A673 (cell line): Measurements from ENCODE around the gene SPATA32. TPM values are rescaled to one million over a fixed set of nuclear protein-coding genes. Genes with fewer than 3 reads are reported as not detected.
"Not testable (repeated sequence)": the region's sequence is repeated elsewhere in the genome, so short reads cannot be mapped to it uniquely, and the experiment has no call there.

Experiments used
- BruUV-seq: library from RNA; stranded (reverse); fragments of 400-500 nt; replicated peaks from 2 replicates; lab custom pipeline; 2021; lab: Mats Ljungman, UMichigan
- CTCF ChIA-PET: fragments of 300-600 bp; sonication (Branson Sonifier 250); formaldehyde crosslinking; loops from one replicate; lab custom pipeline; 2022; ENCODE audit warnings: antibody characterized with exemption; lab: Charles Lee
- POLR2A ChIA-PET: fragments of 300-600 bp; sonication (Branson Sonifier 250); formaldehyde crosslinking; loops from one replicate; lab custom pipeline; 2022; ENCODE audit warnings: antibody characterized with exemption; ENCODE audit not compliant: low non-redundant PET; lab: Charles Lee
- DNase-seq: peaks from one replicate; pipeline ENCODE4 v3.0.0-alpha.2; 2015; ENCODE audit warnings: low spot score
- H3K27ac ChIP-seq: fragments of 200-600 bp; sonication (generic); 2 replicates; pipeline ENCODE4 v1.5.1; 2016; ENCODE audit warnings: mixed run types, low read depth, mild to moderate bottlenecking, mixed read lengths, antibody characterized with exemption, low read length; ENCODE audit not compliant: poor library complexity, severe bottlenecking
- H3K27me3 ChIP-seq: fragments of 200-600 bp; sonication (generic); replicated peaks from 2 replicates; pipeline ENCODE4 v1.6.1; 2017; ENCODE audit warnings: mixed run types, low read depth, mild to moderate bottlenecking, mixed read lengths, antibody characterized with exemption, low read length; ENCODE audit not compliant: insufficient read depth, poor library complexity
- H3K36me3 ChIP-seq: fragments of 200-600 bp; sonication (generic); 2 replicates; pipeline ENCODE4 v1.6.1; 2016; ENCODE audit warnings: mixed run types, mild to moderate bottlenecking, mixed read lengths, antibody characterized with exemption, low read length; ENCODE audit not compliant: insufficient read depth, poor library complexity, severe bottlenecking
- H3K4me1 ChIP-seq: fragments of 200-600 bp; sonication (generic); 2 replicates; pipeline ENCODE4 v1.6.1; 2017; ENCODE audit warnings: mixed run types, mild to moderate bottlenecking, mixed read lengths, antibody characterized with exemption, low read length; ENCODE audit not compliant: insufficient read depth, poor library complexity, severe bottlenecking
- H3K4me3 ChIP-seq: fragments of 200-600 bp; sonication (generic); 2 replicates; pipeline ENCODE4 v1.5.1; 2016; ENCODE audit warnings: low read depth, mixed run types, mild to moderate bottlenecking, mixed read lengths, low read length; ENCODE audit not compliant: poor library complexity, severe bottlenecking
- H3K9me3 ChIP-seq: fragments of 200-600 bp; sonication (generic); 2 replicates; pipeline ENCODE4 v1.6.1; 2016; ENCODE audit warnings: mixed run types, low read depth, mild to moderate bottlenecking, mixed read lengths, antibody characterized with exemption, low read length; ENCODE audit not compliant: poor library complexity, severe bottlenecking
- EZH2 ChIP-seq: fragments of 200-600 bp; sonication (generic); IDR thresholded peaks from 2 replicates; pipeline ENCODE4 v1.6.1; 2017; ENCODE audit warnings: borderline replicate concordance, low read depth, mild to moderate bottlenecking, mixed read lengths, antibody characterized with exemption, low read length; ENCODE audit not compliant: poor library complexity, severe bottlenecking
- intact Hi-C: fragments of 100-400 bp; cut with micrococcal nuclease; formaldehyde crosslinking; loops from one replicate; pipeline ENCODE4 v1.10.0; 2022; ENCODE audit not compliant: unreplicated experiment
- total RNA-seq: library from RNA; stranded (reverse); gene quantifications from 2 replicates; pipeline ENCODE4 v1.2.3, GENCODE V29; 2021
- TF ChIP-seq, protein P1 (sequence below): fragments of 300-800, 200-600 bp; sonication (generic); conservative IDR thresholded peaks from 2 replicates; pipeline ENCODE4 v1.5.1; 2017; ENCODE audit warnings: low read depth, mild to moderate bottlenecking, antibody characterized with exemption, low read length, moderate library complexity, mixed read lengths

Gene SPATA32
- total RNA-seq, 1 experiment from 2014 or later = not detected

DNA sequence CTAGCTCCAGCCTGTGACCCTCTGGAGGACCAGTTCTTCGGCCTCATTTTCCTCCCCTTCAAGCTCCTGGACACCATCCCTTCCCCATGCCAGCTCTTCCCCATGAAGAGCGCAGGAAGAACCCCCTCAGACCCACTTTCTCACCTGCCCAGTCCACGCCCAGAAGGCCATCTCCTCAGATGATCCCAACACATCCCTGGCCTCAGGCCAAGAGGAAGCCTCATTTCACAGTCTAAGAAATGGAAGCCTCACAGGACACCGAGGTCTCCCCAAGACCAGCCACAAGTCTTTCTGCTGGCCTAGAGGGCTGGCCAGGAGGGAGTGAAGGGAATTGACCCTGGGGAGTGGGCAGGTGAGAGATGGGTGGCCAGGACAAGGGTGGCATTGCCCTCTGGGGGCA lies 8.0 kb downstream of the SPATA32 start:
- intact Hi-C loops = no loop called here
- TF ChIP-seq EZH2 = no peak
- TF ChIP-seq, protein P1, sequence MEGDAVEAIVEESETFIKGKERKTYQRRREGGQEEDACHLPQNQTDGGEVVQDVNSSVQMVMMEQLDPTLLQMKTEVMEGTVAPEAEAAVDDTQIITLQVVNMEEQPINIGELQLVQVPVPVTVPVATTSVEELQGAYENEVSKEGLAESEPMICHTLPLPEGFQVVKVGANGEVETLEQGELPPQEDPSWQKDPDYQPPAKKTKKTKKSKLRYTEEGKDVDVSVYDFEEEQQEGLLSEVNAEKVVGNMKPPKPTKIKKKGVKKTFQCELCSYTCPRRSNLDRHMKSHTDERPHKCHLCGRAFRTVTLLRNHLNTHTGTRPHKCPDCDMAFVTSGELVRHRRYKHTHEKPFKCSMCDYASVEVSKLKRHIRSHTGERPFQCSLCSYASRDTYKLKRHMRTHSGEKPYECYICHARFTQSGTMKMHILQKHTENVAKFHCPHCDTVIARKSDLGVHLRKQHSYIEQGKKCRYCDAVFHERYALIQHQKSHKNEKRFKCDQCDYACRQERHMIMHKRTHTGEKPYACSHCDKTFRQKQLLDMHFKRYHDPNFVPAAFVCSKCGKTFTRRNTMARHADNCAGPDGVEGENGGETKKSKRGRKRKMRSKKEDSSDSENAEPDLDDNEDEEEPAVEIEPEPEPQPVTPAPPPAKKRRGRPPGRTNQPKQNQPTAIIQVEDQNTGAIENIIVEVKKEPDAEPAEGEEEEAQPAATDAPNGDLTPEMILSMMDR = no peak

DNA sequence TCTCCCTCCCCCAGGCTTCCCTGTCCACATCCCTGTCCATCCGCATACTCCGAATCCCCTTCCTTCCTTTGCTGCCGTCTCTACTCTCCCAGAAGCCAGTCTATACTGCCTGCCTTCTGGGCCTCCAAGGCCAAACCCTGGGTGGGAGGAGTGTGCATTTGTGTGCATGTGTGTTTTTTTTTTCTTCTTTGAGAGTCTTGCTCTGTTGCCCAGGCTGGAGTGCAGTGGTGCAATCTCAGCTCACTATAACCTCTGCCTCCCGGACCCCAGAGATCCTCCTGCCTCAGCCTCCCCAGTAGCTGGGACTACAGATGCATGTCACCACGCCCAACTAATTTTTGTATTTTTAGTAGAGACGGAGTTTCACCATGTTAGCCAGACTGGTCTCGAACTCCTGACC lies 8.7 kb downstream of the SPATA32 start:
- H3K4me1 ChIP-seq, H3K27me3 ChIP-seq, POLR2A ChIA-PET, DNase-seq, CTCF ChIA-PET, H3K36me3 ChIP-seq, H3K27ac ChIP-seq, BruUV-seq, intact Hi-C loops, H3K9me3 ChIP-seq, H3K4me3 ChIP-seq: not testable (repeated sequence)

More for the DNA sequence above, 8.0 kb downstream of the SPATA32 start:
- H3K27ac ChIP-seq = no peak overlapping the region
- no peaks in the 10 kb centered on the region for H3K9me3 ChIP-seq
- ChIA-PET CTCF (no interaction called here), POLR2A (no interaction called here)
- no peaks in the 10 kb centered on the region for H3K4me1 ChIP-seq
- no TSS peak for BruUV-seq
- no peak for DNase-seq
- H3K36me3 ChIP-seq = no peaks in the 10 kb centered on the region
- no peaks in the 10 kb centered on the region for H3K27me3 ChIP-seq
- H3K4me3 ChIP-seq = no peak overlapping the region

GRCh38 chr17:45251931-45252330 lies 10.0 kb downstream of the SPATA32 start:
- no peaks in the 10 kb centered on the region for H3K36me3 ChIP-seq
- no peak overlapping the region for H3K4me3 ChIP-seq
- intact Hi-C loops = no loop called here
- ChIA-PET CTCF (no interaction called here), POLR2A (no interaction called here)
- H3K9me3 ChIP-seq = no peaks in the 10 kb centered on the region
- DNase-seq = no peak
- TF ChIP-seq, protein P1 = no peak
- no peak for TF ChIP-seq EZH2
- no peaks in the 10 kb centered on the region for H3K4me1 ChIP-seq
- no TSS peak for BruUV-seq
- H3K27me3 ChIP-seq = no peaks in the 10 kb centered on the region
- no peak overlapping the region for H3K27ac ChIP-seq

- peak overlapping the region; percentile 23 for H3K27ac ChIP-seq
- intact Hi-C loops = no loop called here
- POLR2A ChIA-PET = no interaction called here
Measured at GRCh38 chr17:45248132-45248957, 13.5 kb downstream of the SPATA32 start.

More at GRCh38 chr17:45248132-45248957, 13.5 kb downstream of the SPATA32 start:
- TF ChIP-seq, protein P1 = no peak
- TF ChIP-seq EZH2 = no peak
- H3K9me3 ChIP-seq = no peaks in the 10 kb centered on the region
- no peaks in the 10 kb centered on the region for H3K27me3 ChIP-seq
- H3K4me1 ChIP-seq = no peaks in the 10 kb centered on the region
- no peaks in the 10 kb centered on the region for H3K36me3 ChIP-seq
- H3K4me3 ChIP-seq = peak overlapping the region; percentile 53
- CTCF ChIA-PET = interaction anchor here (0.6 kb wide), 1 partner anchor 1007 kb away, joined by 7 read pairs; no protein-coding TSS in a partner anchor
- DNase-seq = no peak
- BruUV-seq = no TSS peak
